H1 (cell line): ENCODE results near the gene MIPEP. TPM values are rescaled to one million over a fixed set of nuclear protein-coding genes. Genes with fewer than 3 reads are reported as not detected.

ENCODE experiments used
- BACH1 ChIP-seq: IDR thresholded peaks from 2 replicates; pipeline ENCODE4 v1.6.1; 2012; ENCODE audit warnings: low read length, improper control_type of control experiment
- E2F6 ChIP-seq: IDR thresholded peaks from 2 replicates; pipeline ENCODE4 v1.6.1; 2012; ENCODE audit warnings: inconsistent platforms
- EGR1 ChIP-seq: IDR thresholded peaks from 2 replicates; pipeline ENCODE4 v1.6.1; 2011; ENCODE audit warnings: low read depth, low read length, borderline replicate concordance
- NRF1 ChIP-seq: IDR thresholded peaks from 2 replicates; pipeline ENCODE4 v1.6.1; 2011; ENCODE audit warnings: mild to moderate bottlenecking, low read depth, low read length, improper control_type of control experiment
- RAD21 ChIP-seq, 2 experiments: IDR thresholded peaks in 1 of 2; conservative IDR thresholded peaks in 1 of 2; 2 replicates each; pipeline ENCODE4 v1.6.1; 2011; ENCODE audit warnings: low read depth in 2 of 2, low read length in 2 of 2, improper control_type of control experiment in 1 of 2, inconsistent platforms in 1 of 2, mild to moderate bottlenecking in 1 of 2, moderate library complexity in 1 of 2
- RXRA ChIP-seq: IDR thresholded peaks from 2 replicates; pipeline ENCODE4 v1.6.1; 2011; ENCODE audit warnings: low read depth, mild to moderate bottlenecking, low read length, moderate library complexity; ENCODE audit not compliant: insufficient read depth
- TAF7 ChIP-seq: optimal IDR thresholded peaks from 2 replicates; pipeline ENCODE3; 2011; ENCODE audit warnings: low read depth, mild to moderate bottlenecking, inconsistent platforms, low read length, moderate library complexity, borderline replicate concordance
- ZNF274 ChIP-seq: IDR thresholded peaks from 2 replicates; pipeline ENCODE4 v1.7.0; 2012; ENCODE audit warnings: low read length, borderline replicate concordance; ENCODE audit errors: extremely low read depth
- polyA plus RNA-seq, 7 experiments: library from polyadenylated mRNA; depleted of rRNA in 3 of 7; stranded (reverse) in 5 of 7; unstranded in 2 of 7; fragments of >200 nt in 5 of 7; fragments of 200-250 nt in 2 of 7; gene quantifications; 1 replicate in 5 of 7; 2 replicates in 1 of 7; 4 replicates in 1 of 7; pipeline versions ENCODE4 v1.2.1 to v1.2.3, GENCODE V29; 2011 to 2013; ENCODE audit warnings: missing spikeins in 2 of 7, mixed read lengths in 2 of 7
- total RNA-seq: library from RNA; stranded (reverse); fragmentation: NEBNext Ultra II Directional; extraction: Animal tissue kit (Norgen Biotek cat#: 25700); gene quantifications from 2 replicates; pipeline ENCODE4 v1.2.1, GENCODE V29; 2021

Gene MIPEP
- total and polyA plus RNA-seq, 2 of the 8 experiments (the other 6 are each of a cell fraction or from before 2014, with no cell fraction given) = 24.0 to 24.2 TPM

- TF ChIP-seq NRF1 = no peak
- no peak for TF ChIP-seq EGR1
- TF ChIP-seq BACH1 = no peak
- no peak for TF ChIP-seq TAF7
- no peak for TF ChIP-seq RAD21 (IDR thresholded peaks at IDR 0.05 in 1 of 2, conservative IDR thresholded peaks at IDR 0.05 in 1 of 2; ENCODE audit: low read depth in 2 of 2, low read length in 2 of 2)
- TF ChIP-seq ZNF274 = no peak
- TF ChIP-seq E2F6 = no peak
- no peak for TF ChIP-seq RXRA
Measured at GRCh38 chr13:23751195-23751594, 138.0 kb downstream of the MIPEP start (continued).
